ENCODE measurements around the gene NTSR1. TPM values are rescaled to one million over a fixed set of nuclear protein-coding genes. Genes with fewer than 3 reads are reported as not detected.

The NTSR1 gene
- total and polyA plus RNA-seq, 2 experiments from 2014 or later, result 0.15 to 1.4 TPM

GRCh38 chr20:62785393-62785792 is 76.8 kb downstream of the NTSR1 start:
- H3K4me3 ChIP-seq, result no peak overlapping the region
- TF ChIP-seq EZH2 (IDR thresholded peaks at IDR 0.05; ENCODE audit: low read depth, unreplicated experiment) (no peak), CTCF (conservative IDR thresholded peaks at IDR 0.05; ENCODE audit: low read depth in 2 of 2) (peak in 1 of 2 experiments; percentile 13; a peak in 1 of 4 replicates)
- no peak overlapping the region for H3K27ac Mint-ChIP-seq
- H3F3A ChIP-seq (replicated peaks; ENCODE audit: low read depth), result 0 out of 2 replicates have a peak, but pooled peaks cover 2% of the 10 kb centered on the region
- no peak for ATAC-seq
- H3K9me2 ChIP-seq (ENCODE audit: insufficient read depth), result no peaks in the 10 kb centered on the region
- H3K4me3 Mint-ChIP-seq, result no peak overlapping the region
- H3K27me3 Mint-ChIP-seq (ENCODE audit: insufficient read depth, low read depth, poor library complexity), result peaks cover 10% of the 10 kb centered on the region
- H3K36me3 ChIP-seq (ENCODE audit: insufficient read depth), result no peaks in the 10 kb centered on the region
- no peak for DNase-seq (ENCODE audit: low spot score)
- H4K20me1 ChIP-seq (replicated peaks; ENCODE audit: insufficient read depth), result no peaks in the 10 kb centered on the region
- H3K79me2 ChIP-seq (replicated peaks; ENCODE audit: insufficient read depth), result no peaks in the 10 kb centered on the region
- H3K27ac ChIP-seq (ENCODE audit: low read depth), result no peak overlapping the region
- H3K27me3 ChIP-seq (ENCODE audit: insufficient read depth), result no peaks in the 10 kb centered on the region
- no peaks in the 10 kb centered on the region for H3K36me3 Mint-ChIP-seq (ENCODE audit: low read depth)
- H3K4me2 ChIP-seq, result no peak overlapping the region
- peaks cover 4% of the 10 kb centered on the region for H3K4me1 Mint-ChIP-seq
- no peaks in the 10 kb centered on the region for H3K9me3 Mint-ChIP-seq
- H3K4me1 ChIP-seq (ENCODE audit: insufficient read depth), result no peaks in the 10 kb centered on the region
- no peak overlapping the region for H2AFZ ChIP-seq

GRCh38 chr20:62786157-62786556 is 77.5 kb downstream of the NTSR1 start:
- DNase-seq (ENCODE audit: low spot score) (no peak), ATAC-seq (peak; percentile 17; the same call in 2 of the 3 replicates)
- H3K79me2 ChIP-seq (replicated peaks; ENCODE audit: insufficient read depth), result no peaks in the 10 kb centered on the region
- Mint-ChIP-seq H3K27me3 (ENCODE audit: insufficient read depth, low read depth, poor library complexity) (peaks cover 8% of the 10 kb centered on the region), H3K27ac (no peak overlapping the region), H3K4me3 (no peak overlapping the region), H3K36me3 (ENCODE audit: low read depth) (no peaks in the 10 kb centered on the region), H3K4me1 (peaks cover 7% of the 10 kb centered on the region), H3K9me3 (no peaks in the 10 kb centered on the region)
- H4K20me1 ChIP-seq (replicated peaks; ENCODE audit: insufficient read depth), result no peaks in the 10 kb centered on the region
- no peak overlapping the region for H3K27ac ChIP-seq (ENCODE audit: low read depth)
- H3K9me2 ChIP-seq (ENCODE audit: insufficient read depth), result no peaks in the 10 kb centered on the region
- no peak overlapping the region for H3K4me2 ChIP-seq
- 0 out of 2 replicates have a peak, but pooled peaks cover 2% of the 10 kb centered on the region for H3F3A ChIP-seq (replicated peaks; ENCODE audit: low read depth)
- H3K4me3 ChIP-seq, result no peak overlapping the region
- no peaks in the 10 kb centered on the region for H3K27me3 ChIP-seq (ENCODE audit: insufficient read depth)
- peak overlapping the region; percentile 23; the same call in 1 of the 2 replicates for H2AFZ ChIP-seq
- no peaks in the 10 kb centered on the region for H3K36me3 ChIP-seq (ENCODE audit: insufficient read depth)
- no peaks in the 10 kb centered on the region for H3K4me1 ChIP-seq (ENCODE audit: insufficient read depth)
- no peak for TF ChIP-seq ZNF462 (CRISPR knock-in tag; IDR thresholded peaks at IDR 0.05)
- TF ChIP-seq ETS1 (IDR thresholded peaks at IDR 0.05), result no peak
- TF ChIP-seq ZNF114 (CRISPR knock-in tag; IDR thresholded peaks at IDR 0.05), result no peak
- TF ChIP-seq EZH2phosphoT487 (IDR thresholded peaks at IDR 0.05; ENCODE audit: unreplicated experiment), result no peak
- no peak for TF ChIP-seq EZH2 (IDR thresholded peaks at IDR 0.05; ENCODE audit: low read depth, unreplicated experiment)
- TF ChIP-seq CREB1 (CRISPR knock-in tag; IDR thresholded peaks at IDR 0.05; ENCODE audit: low read depth), result no peak
- TF ChIP-seq POLR2AphosphoS5 (IDR thresholded peaks at IDR 0.05; ENCODE audit: low read depth), result no peak
- TF ChIP-seq CTCF (conservative IDR thresholded peaks at IDR 0.05; ENCODE audit: low read depth in 2 of 2), result no peak
- no peak for TF ChIP-seq ZNF331 (CRISPR knock-in tag; IDR thresholded peaks at IDR 0.05; ENCODE audit: low read depth)
- no peak for TF ChIP-seq JUNB (IDR thresholded peaks at IDR 0.05; ENCODE audit: unreplicated experiment)
- no peak for TF ChIP-seq STAT1 (IDR thresholded peaks at IDR 0.05; ENCODE audit: unreplicated experiment)

Measured in GM23338 (cell line).